ENCODE data around the gene KCNK15.

- TF ChIP-seq CTCF (IDR thresholded peaks at IDR 0.05) (no peak), POLR2A (IDR thresholded peaks at IDR 0.05) (no peak)
Observed at GRCh38 chr20:44723391-44723790, 22.3 kb upstream of the KCNK15 start.

Measured in testis (tissue), 2 donors.